GM18508 (cell line): ENCODE measurements around the gene BBOX1.
"Not testable (repeated sequence)": the region's sequence is repeated elsewhere in the genome, so short reads cannot be mapped to it uniquely, and the experiment has no call there.

Experiments used
- ATAC-seq: cut with Tn5 transposase; IDR thresholded peaks from one replicate; pipeline ENCODE4 v1.9.1; 2021; ENCODE audit warnings: moderate number of reproducible peaks; ENCODE audit not compliant: insufficient read depth, unreplicated experiment

Gene BBOX1

GRCh38 chr11:27081056-27081455 is 40.4 kb downstream of the BBOX1 start:
- no peak for ATAC-seq

GRCh38 chr11:27083241-27083640 is 42.6 kb downstream of the BBOX1 start:
- no peak for ATAC-seq

- ATAC-seq: no peak
These were observed 43.2 kb downstream of the BBOX1 start for GRCh38 chr11:27083782-27084181.

GRCh38 chr11:27084518-27084917 is 43.9 kb downstream of the BBOX1 start:
- ATAC-seq: no peak

GRCh38 chr11:27085111-27085510 is 44.5 kb downstream of the BBOX1 start:
- no peak for ATAC-seq

GRCh38 chr11:27085605-27086004 is 45.0 kb downstream of the BBOX1 start:
- no peak for ATAC-seq

GRCh38 chr11:27087432-27087831 is 46.8 kb downstream of the BBOX1 start:
- no peak for ATAC-seq

- ATAC-seq: no peak
These were observed 47.7 kb downstream of the BBOX1 start for GRCh38 chr11:27088353-27088752.

- no peak for ATAC-seq
These were observed 49.1 kb downstream of the BBOX1 start for GRCh38 chr11:27089746-27090145.

GRCh38 chr11:27090357-27090948 is 49.8 kb downstream of the BBOX1 start:
- not testable (repeated sequence) for ATAC-seq

- no peak for ATAC-seq
These were observed 53.5 kb downstream of the BBOX1 start for GRCh38 chr11:27094120-27094519.

GRCh38 chr11:27095059-27095458 is 54.4 kb downstream of the BBOX1 start:
- ATAC-seq: no peak

- ATAC-seq: no peak
These were observed 55.3 kb downstream of the BBOX1 start for GRCh38 chr11:27095887-27096286.

- ATAC-seq: no peak
These were observed 56.9 kb downstream of the BBOX1 start for GRCh38 chr11:27097551-27097950.

- no peak for ATAC-seq
These were observed 59.9 kb downstream of the BBOX1 start for GRCh38 chr11:27100534-27100933.

- no peak for ATAC-seq
These were observed 66.9 kb downstream of the BBOX1 start for GRCh38 chr11:27107548-27107947.

GRCh38 chr11:27108809-27109208 is 68.2 kb downstream of the BBOX1 start:
- no peak for ATAC-seq

GRCh38 chr11:27111896-27112295 is 71.3 kb downstream of the BBOX1 start:
- no peak for ATAC-seq

- ATAC-seq: no peak
These were observed 72.3 kb downstream of the BBOX1 start for GRCh38 chr11:27112946-27113345.

- ATAC-seq: no peak
These were observed 74.5 kb downstream of the BBOX1 start for GRCh38 chr11:27115051-27115650.

- no peak for ATAC-seq
These were observed 76.1 kb downstream of the BBOX1 start for GRCh38 chr11:27116684-27117083.

- no peak for ATAC-seq
These were observed 77.8 kb downstream of the BBOX1 start for GRCh38 chr11:27118371-27118770.
